Lung (tissue), 12 donors: Measurements from ENCODE around the gene HACL1. TPM values are rescaled to one million over a fixed set of nuclear protein-coding genes. Genes with fewer than 3 reads are reported as not detected.

ENCODE experiments used
- ATAC-seq: fragments of 200-7000 bp; cut with Tn5 transposase; one replicate; pipeline ENCODE4 v1.9.1; 2020; ENCODE audit warnings: moderate number of reproducible peaks; ENCODE audit not compliant: insufficient read depth, low FRiP score
- DNase-seq, 3 donors: peaks; one replicate each; pipeline ENCODE4 v3.0.0-alpha.2; 2013 to 2017
- H3K27ac ChIP-seq, 2 donors: one replicate each; pipeline ENCODE4 v1.5.1; 2013; ENCODE audit warnings: mild to moderate bottlenecking in 2 of 2, moderate library complexity in 2 of 2, control low read depth in 1 of 2, inconsistent platforms in 1 of 2, low read depth in 1 of 2, low read length in 1 of 2
- H3K27me3 ChIP-seq, 3 donors: one replicate each; pipeline ENCODE4 v1.5.1; 2013; ENCODE audit warnings: low read length in 2 of 3; ENCODE audit not compliant: control insufficient read depth in 3 of 3, insufficient read depth in 3 of 3
- H3K36me3 ChIP-seq, 4 donors: one replicate each; pipeline ENCODE4 v1.5.1; 2013; ENCODE audit warnings: low read length in 4 of 4, mild to moderate bottlenecking in 1 of 4, moderate library complexity in 1 of 4; ENCODE audit not compliant: control insufficient read depth in 4 of 4, insufficient read depth in 4 of 4
- H3K4me1 ChIP-seq, 5 donors: one replicate each; pipeline ENCODE4 v1.5.1; 2013; ENCODE audit warnings: low read length in 5 of 5, mild to moderate bottlenecking in 2 of 5, moderate library complexity in 1 of 5; ENCODE audit not compliant: control insufficient read depth in 5 of 5, insufficient read depth in 5 of 5
- H3K4me3 ChIP-seq: one replicate; pipeline ENCODE4 v1.5.1; 2013; ENCODE audit warnings: mild to moderate bottlenecking, control low read depth, moderate library complexity
- H3K9ac ChIP-seq, 2 donors: one replicate each; pipeline ENCODE4 v1.5.1; 2013; ENCODE audit warnings: low read length in 2 of 2, control low read depth in 1 of 2; ENCODE audit not compliant: insufficient read depth in 1 of 2
- H3K9me3 ChIP-seq, 4 donors: one replicate each; pipeline ENCODE4 v1.5.1; 2013; ENCODE audit warnings: low read length in 3 of 4, mild to moderate bottlenecking in 1 of 4, moderate library complexity in 1 of 4; ENCODE audit not compliant: control insufficient read depth in 4 of 4, insufficient read depth in 3 of 4
- CTCF ChIP-seq: IDR thresholded peaks from 2 replicates; pipeline ENCODE4 v1.5.1; 2012; ENCODE audit warnings: mild to moderate bottlenecking; ENCODE audit errors: control extremely low read depth, extremely low read depth
- WGBS, 2 donors: extraction: QIAGEN DNeasy Blood & Tissue Kit; methylation state at CpG; one replicate each; pipeline ENCODE4 v1.1.7; 2013; 5-methylcytosine and 5-hydroxymethylcytosine counted together
- polyA plus RNA-seq, 2 donors: library from polyadenylated mRNA; stranded (reverse); fragments of 200-250 nt; gene quantifications; one replicate each; pipeline ENCODE4 v1.2.1, GENCODE V29; 2013
- total RNA-seq, 2 donors: library from RNA; depleted of rRNA in 1 of 2; stranded (reverse); fragments of >200 nt in 1 of 2; gene quantifications; one replicate each; pipeline ENCODE4 v1.2.1, GENCODE V29; 2014 to 2021
- donor health status: control.
- donor health status: control.
- donor health status: Bipolar disorder and iron deficiency.
- donor health status: healthy.
- donor health status: DM: yes; HTN: yes; CAD: no.

The HACL1 gene
- total and polyA plus RNA-seq, 4 donors = 14.7 to 27.7 (median 21.6) TPM

DNA sequence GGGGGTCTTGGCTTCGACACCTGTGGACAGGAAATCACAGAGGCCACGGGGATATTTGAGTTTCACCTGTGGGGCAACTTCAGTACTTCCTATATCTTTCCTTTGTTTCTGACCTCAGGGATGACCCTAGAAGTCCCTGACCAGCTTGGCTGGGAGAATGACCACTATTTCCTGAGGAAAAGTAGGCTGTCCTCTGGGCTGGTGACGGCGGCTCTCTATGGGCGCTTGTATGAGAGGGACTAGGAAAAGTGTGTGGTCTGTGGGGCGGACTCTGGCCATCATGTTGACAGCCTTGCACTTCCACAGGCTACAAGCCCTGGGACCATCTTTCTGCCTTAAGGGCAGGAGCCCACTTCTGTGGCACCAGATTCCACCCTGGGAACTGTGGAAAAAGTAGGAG, 43.9 kb upstream of the HACL1 start:
- Histone ChIP-seq H3K4me3 (no peak overlapping the region), H3K27ac (no peak overlapping the region), H3K36me3 (peaks cover 0 to 9% (median 5%) of the 10 kb centered on the region in 4 donors), H3K4me1 (peaks cover 0 to 7% (median 0%) of the 10 kb centered on the region in 5 donors), H3K9me3 (no peaks in the 10 kb centered on the region), H3K9ac (no peak overlapping the region), H3K27me3 (no peaks in the 10 kb centered on the region)
- WGBS, 2 donors = 90 to 95% methylated on average over 6 of the region's 6 CpGs
- ATAC-seq = no peak
- no peak for TF ChIP-seq CTCF
- no peak for DNase-seq

GRCh38 chr3:15638891-15639262, 37.5 kb upstream of the HACL1 start:
- H3K4me1 ChIP-seq = peaks cover 0 to 22% (median 10%) of the 10 kb centered on the region in 5 donors
- peaks cover 0 to 7% (median 0%) of the 10 kb centered on the region in 4 donors for H3K36me3 ChIP-seq
- TF ChIP-seq CTCF = no peak
- 100% methylated on average over 1 of the region's 1 CpG for WGBS, 2 donors
- ATAC-seq (no peak), DNase-seq (no peak)
- H3K27ac ChIP-seq = no peak overlapping the region
- no peaks in the 10 kb centered on the region for H3K9me3 ChIP-seq
- H3K27me3 ChIP-seq = no peaks in the 10 kb centered on the region
- H3K4me3 ChIP-seq = no peak overlapping the region
- no peak overlapping the region for H3K9ac ChIP-seq

DNA sequence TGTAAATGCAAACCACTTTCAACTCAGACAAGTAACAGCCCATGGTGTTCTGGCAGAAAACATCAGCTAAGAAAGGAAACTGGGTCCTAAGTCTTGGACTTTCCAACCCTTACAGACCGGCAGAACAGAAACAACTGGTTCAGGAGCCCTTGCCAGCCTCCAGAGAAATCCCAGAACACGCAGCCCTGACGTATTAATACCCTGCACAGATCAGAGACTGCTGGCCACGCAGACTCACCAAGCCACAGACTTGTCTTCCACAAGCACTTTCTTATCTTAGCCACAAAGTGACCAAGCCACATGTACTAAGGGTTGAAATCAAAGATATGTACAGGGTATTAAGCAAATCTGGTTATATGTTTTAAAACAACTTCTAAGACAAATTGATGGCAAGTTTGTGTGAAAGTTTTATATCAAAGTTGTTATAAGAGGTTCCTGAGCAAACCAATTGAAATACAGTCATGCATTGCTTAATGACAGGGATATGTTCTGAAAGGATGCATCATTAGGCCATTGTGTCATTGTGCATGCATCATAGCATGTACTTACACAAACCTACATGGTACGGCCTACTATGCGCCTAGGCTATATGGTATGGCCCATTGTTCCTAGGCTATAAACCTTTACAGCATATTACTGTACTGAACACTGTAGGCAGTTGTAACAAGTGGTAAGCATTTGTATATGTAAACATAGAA, 37.0 kb upstream of the HACL1 start:
- no peak for TF ChIP-seq CTCF
- Histone ChIP-seq H3K9me3 (no peaks in the 10 kb centered on the region), H3K9ac (no peak overlapping the region), H3K4me3 (no peak overlapping the region), H3K27ac (no peak overlapping the region), H3K4me1 (peaks cover 0 to 28% (median 11%) of the 10 kb centered on the region in 5 donors), H3K36me3 (peaks cover 0 to 7% (median 0%) of the 10 kb centered on the region in 4 donors), H3K27me3 (no peaks in the 10 kb centered on the region)
- ATAC-seq = no peak
- no peak for DNase-seq
- WGBS, 2 donors = 87 to 88% methylated on average over 6 of the region's 6 CpGs
